Thyroid gland (tissue), 4 donors: ENCODE results near the gene HDAC5.

Experiments
- POLR2A ChIP-seq, 2 donors: fragments of 450-650 bp; IDR thresholded peaks; one replicate each; pipeline ENCODE4 v1.6.1; 2017; ENCODE audit warnings: antibody characterized with exemption in 2 of 2, mild to moderate bottlenecking in 2 of 2, moderate library complexity in 1 of 2
- TF ChIP-seq, protein P1 (sequence below), 6 experiments: fragments of 200-600 bp in 3 of 6; fragments of 450-650 bp in 3 of 6; sonication (generic) in 3 of 6; IDR thresholded peaks; one replicate each; pipeline ENCODE4 v1.5.1; 2016 to 2019; ENCODE audit warnings: antibody characterized with exemption in 6 of 6, mild to moderate bottlenecking in 2 of 6, inconsistent platforms in 1 of 6, moderate library complexity in 1 of 6

GRCh38 chr17:44113868-44114840, 9.3 kb downstream of the HDAC5 start:
- TF ChIP-seq, protein P1, sequence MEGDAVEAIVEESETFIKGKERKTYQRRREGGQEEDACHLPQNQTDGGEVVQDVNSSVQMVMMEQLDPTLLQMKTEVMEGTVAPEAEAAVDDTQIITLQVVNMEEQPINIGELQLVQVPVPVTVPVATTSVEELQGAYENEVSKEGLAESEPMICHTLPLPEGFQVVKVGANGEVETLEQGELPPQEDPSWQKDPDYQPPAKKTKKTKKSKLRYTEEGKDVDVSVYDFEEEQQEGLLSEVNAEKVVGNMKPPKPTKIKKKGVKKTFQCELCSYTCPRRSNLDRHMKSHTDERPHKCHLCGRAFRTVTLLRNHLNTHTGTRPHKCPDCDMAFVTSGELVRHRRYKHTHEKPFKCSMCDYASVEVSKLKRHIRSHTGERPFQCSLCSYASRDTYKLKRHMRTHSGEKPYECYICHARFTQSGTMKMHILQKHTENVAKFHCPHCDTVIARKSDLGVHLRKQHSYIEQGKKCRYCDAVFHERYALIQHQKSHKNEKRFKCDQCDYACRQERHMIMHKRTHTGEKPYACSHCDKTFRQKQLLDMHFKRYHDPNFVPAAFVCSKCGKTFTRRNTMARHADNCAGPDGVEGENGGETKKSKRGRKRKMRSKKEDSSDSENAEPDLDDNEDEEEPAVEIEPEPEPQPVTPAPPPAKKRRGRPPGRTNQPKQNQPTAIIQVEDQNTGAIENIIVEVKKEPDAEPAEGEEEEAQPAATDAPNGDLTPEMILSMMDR (IDR thresholded peaks at IDR 0.05): no peak
- no peak for TF ChIP-seq POLR2A (IDR thresholded peaks at IDR 0.05)
